Right lobe of liver (tissue), 6 donors: Measurements from ENCODE around the gene SLCO4A1. TPM values are rescaled to one million over a fixed set of nuclear protein-coding genes. Genes with fewer than 3 reads are reported as not detected.
A peak's percentile ranks its signal among the peaks of the same experiment; 100 is the strongest.

Experiments used
- ATAC-seq, 4 donors: fragments of 200-7000 bp; cut with Tn5 transposase; one replicate each; pipeline ENCODE4 v1.9.1; 2020; ENCODE audit warnings: mild to moderate bottlenecking in 4 of 4, moderate library complexity in 4 of 4
- DNase-seq, 3 donors: peaks; one replicate each; pipeline ENCODE4 v3.0.0-alpha.2; 2020
- H3K27ac ChIP-seq, 3 donors: fragments of 200-600 bp; one replicate each; pipeline ENCODE4 v1.8.0; 2022
- H3K27me3 ChIP-seq, 2 donors: fragments of 200-600 bp; one replicate each; pipeline ENCODE4 v1.8.0; 2022
- H3K36me3 ChIP-seq, 4 donors: fragments of 200-600 bp; sonication (generic) in 1 of 4; one replicate each; pipeline versions ENCODE4 v1.5.1 to v1.8.0; 2017 to 2022; ENCODE audit warnings: control low read depth in 1 of 4
- H3K4me1 ChIP-seq, 4 donors: fragments of 200-600 bp; sonication (generic) in 1 of 4; one replicate each; pipeline versions ENCODE4 v1.5.1 to v1.8.0; 2017 to 2022; ENCODE audit warnings: control low read depth in 1 of 4
- H3K4me3 ChIP-seq, 3 donors: fragments of 200-600 bp; one replicate each; pipeline ENCODE4 v1.8.0; 2022
- H3K9me3 ChIP-seq, 4 donors: fragments of 200-600 bp; sonication (generic) in 1 of 4; one replicate each; pipeline versions ENCODE4 v1.5.1 to v1.8.0; 2017 to 2022; ENCODE audit warnings: control low read depth in 1 of 4
- POLR2A ChIP-seq: fragments of 450-650 bp; IDR thresholded peaks from one replicate; pipeline ENCODE4 v1.6.1; 2017; ENCODE audit warnings: antibody characterized with exemption, mild to moderate bottlenecking
- WGBS: methylation state at CpG from one replicate; pipeline ENCODE4 v1.1.6; 2018; ENCODE audit warnings: low coverage, low lambda C conversion rate; ENCODE audit not compliant: insufficient coverage; ENCODE audit errors: missing lambda C conversion rate; 5-methylcytosine and 5-hydroxymethylcytosine counted together
- intact Hi-C, 2 donors: fragments of 100-400 bp; cut with DNase I; formaldehyde crosslinking; loops; one replicate each; pipeline versions ENCODE4 v1.11.2 to v1.14.1; 2022
- total RNA-seq, 6 experiments: library from RNA; depleted of rRNA in 2 of 6; stranded (reverse); fragments of >200 nt in 2 of 6; fragmentation: NEBNext Ultra II Directional in 3 of 6; extraction: Animal tissue kit (Norgen Biotek cat#: 25700) in 3 of 6; gene quantifications; one replicate each; pipeline versions ENCODE4 v1.1.0 to v1.2.4, GENCODE V29; 2016 to 2023
- TF ChIP-seq, protein P1 (sequence below), 4 donors: fragments of 200-600 bp in 3 of 4; fragments of 450-650 bp in 1 of 4; IDR thresholded peaks; one replicate each; pipeline versions ENCODE4 v1.5.1 to v1.8.0; 2016 to 2022; ENCODE audit warnings: antibody characterized with exemption in 4 of 4, mild to moderate bottlenecking in 2 of 4
- donor health status: DM: no; HTN: yes; CAD: no.
- donor health status: DM: no; HTN: no; CAD: no.
- donor health status: DM: no; HTN: no; CAD: no.
- donor health status: DM: no; HTN: yes; CAD: no.
- donor health status: DM: no; HTN: yes; CAD: no.

Gene SLCO4A1
- total RNA-seq, 6 experiments from 2014 or later: 0.93 to 8.8 (median 4.3) TPM

DNA sequence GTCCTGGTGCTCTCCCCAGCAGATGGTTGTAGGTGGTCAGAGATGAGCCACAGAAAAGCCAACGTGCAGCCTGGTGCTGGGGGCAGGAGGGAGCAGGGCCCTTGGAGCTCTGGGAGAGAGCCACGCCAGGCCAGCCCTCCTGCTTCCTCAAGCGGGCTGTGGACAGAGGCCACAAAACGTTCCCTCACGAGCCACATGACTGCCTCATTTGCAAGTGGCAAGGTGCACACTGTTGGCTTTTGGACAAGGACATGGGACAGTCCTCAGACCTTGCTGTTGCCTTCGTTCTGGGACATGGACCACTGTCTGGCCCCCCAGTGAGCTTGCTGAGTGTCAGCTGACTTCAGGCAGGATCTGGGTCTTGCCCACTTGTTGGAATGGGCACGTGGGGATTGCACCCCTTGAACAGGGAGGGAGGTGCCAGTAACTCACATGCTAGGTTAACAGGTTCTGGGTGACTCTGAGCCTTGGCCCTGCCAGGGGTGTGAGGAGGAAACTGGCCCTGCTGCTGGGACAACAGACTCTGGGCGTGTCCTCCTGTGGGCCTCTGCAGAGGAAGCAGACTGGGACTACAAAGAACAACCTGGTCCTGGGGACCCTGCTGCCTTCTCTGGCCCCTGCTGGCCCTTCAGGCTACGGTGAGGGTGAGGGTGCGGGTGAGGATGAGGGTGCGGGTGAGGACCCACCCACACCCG is 2.6 kb downstream of the SLCO4A1 start:
- no peak overlapping the region for H3K4me3 ChIP-seq
- TF ChIP-seq, protein P1, sequence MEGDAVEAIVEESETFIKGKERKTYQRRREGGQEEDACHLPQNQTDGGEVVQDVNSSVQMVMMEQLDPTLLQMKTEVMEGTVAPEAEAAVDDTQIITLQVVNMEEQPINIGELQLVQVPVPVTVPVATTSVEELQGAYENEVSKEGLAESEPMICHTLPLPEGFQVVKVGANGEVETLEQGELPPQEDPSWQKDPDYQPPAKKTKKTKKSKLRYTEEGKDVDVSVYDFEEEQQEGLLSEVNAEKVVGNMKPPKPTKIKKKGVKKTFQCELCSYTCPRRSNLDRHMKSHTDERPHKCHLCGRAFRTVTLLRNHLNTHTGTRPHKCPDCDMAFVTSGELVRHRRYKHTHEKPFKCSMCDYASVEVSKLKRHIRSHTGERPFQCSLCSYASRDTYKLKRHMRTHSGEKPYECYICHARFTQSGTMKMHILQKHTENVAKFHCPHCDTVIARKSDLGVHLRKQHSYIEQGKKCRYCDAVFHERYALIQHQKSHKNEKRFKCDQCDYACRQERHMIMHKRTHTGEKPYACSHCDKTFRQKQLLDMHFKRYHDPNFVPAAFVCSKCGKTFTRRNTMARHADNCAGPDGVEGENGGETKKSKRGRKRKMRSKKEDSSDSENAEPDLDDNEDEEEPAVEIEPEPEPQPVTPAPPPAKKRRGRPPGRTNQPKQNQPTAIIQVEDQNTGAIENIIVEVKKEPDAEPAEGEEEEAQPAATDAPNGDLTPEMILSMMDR (IDR thresholded peaks at IDR 0.05): no peak
- no peak for TF ChIP-seq POLR2A
- no peaks in the 10 kb centered on the region for H3K9me3 ChIP-seq
- H3K27ac ChIP-seq: no peak overlapping the region
- peaks cover 0 to 9% of the 10 kb centered on the region in 2 donors for H3K27me3 ChIP-seq
- ATAC-seq (no peak), DNase-seq (no peak)
- 29% methylated on average over 4 of the region's 12 CpGs for WGBS
- H3K36me3 ChIP-seq: no peaks in the 10 kb centered on the region
- peaks cover 0 to 13% (median 0%) of the 10 kb centered on the region in 4 donors for H3K4me1 ChIP-seq
- intact Hi-C loops: no loop called here

DNA sequence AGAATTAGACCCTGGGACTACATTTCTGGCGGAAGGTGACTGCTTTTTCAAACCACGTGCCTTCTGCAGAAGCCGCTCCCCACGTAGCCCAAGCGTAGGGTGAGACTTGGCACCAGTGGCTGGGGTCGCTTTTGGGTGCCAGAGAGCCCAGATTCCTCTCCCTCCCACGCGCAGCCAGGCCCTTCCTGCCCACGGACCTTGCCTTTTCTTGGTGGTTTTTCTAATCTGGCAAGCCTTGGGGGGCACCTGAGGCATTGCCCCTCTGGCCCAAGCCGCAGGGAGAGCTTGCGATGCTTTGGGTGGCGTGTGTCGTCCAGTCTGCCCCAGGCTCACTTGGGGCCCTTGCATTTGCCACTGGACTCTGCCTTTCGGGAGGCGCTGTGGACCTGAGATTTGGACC is 3.3 kb downstream of the SLCO4A1 start:
- intact Hi-C loops: no loop called here
- Histone ChIP-seq H3K9me3 (no peaks in the 10 kb centered on the region), H3K4me1 (peaks cover 0 to 13% (median 0%) of the 10 kb centered on the region in 4 donors), H3K4me3 (no peak overlapping the region), H3K27me3 (peaks cover 0 to 5% of the 10 kb centered on the region in 2 donors), H3K36me3 (no peaks in the 10 kb centered on the region), H3K27ac (no peak overlapping the region)
- DNase-seq (no peak), ATAC-seq (no peak)
- TF ChIP-seq, protein P1 (IDR thresholded peaks at IDR 0.05): no peak
- TF ChIP-seq POLR2A: no peak
- WGBS: 55% methylated on average over 9 of the region's 15 CpGs

DNA sequence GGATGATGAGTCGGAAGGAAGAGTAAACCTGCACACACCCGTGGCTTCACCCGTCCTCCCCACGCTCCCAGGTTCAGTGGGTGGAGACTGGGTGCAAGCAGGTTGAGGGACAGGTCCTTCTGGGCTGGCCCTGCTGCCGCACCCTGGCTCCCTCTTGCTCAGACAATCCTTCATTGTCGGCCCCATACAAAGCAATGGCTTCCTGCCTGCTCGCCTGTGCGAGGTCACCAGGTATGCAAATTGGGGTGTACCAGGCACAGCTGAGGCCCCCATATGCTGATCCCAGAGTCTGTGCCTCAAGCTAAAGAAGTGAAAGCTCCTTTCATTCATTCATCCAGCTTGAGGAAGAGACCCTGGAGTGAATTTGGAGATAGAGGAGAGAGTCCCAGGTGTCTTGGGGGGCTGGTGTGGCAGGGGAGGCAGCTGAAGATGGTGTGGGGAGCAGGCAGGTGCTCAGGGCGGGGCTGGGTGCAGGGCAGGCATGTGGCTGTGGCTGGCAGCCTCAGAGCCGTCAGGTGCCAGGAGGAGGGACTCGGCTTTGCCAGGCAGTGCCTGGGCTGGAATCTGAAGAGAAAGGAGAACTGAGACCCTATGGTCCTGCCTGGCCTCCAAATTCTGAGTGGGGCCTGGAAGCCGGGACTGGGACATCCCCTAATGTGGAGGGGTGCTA is 4.7 kb downstream of the SLCO4A1 start:
- no peaks in the 10 kb centered on the region for H3K9me3 ChIP-seq
- no peak for TF ChIP-seq POLR2A
- TF ChIP-seq, protein P1 (IDR thresholded peaks at IDR 0.05): no peak
- peak overlapping the region in 1 of 3 donors; percentile 36 for H3K27ac ChIP-seq
- 52% methylated on average over 4 of the region's 12 CpGs for WGBS
- H3K4me3 ChIP-seq: no peak overlapping the region
- DNase-seq: no peak
- ATAC-seq: no peak
- intact Hi-C loops: no loop called here
- H3K4me1 ChIP-seq: peaks cover 0 to 16% (median 0%) of the 10 kb centered on the region in 4 donors
- no peaks in the 10 kb centered on the region for H3K27me3 ChIP-seq
- no peaks in the 10 kb centered on the region for H3K36me3 ChIP-seq

DNA sequence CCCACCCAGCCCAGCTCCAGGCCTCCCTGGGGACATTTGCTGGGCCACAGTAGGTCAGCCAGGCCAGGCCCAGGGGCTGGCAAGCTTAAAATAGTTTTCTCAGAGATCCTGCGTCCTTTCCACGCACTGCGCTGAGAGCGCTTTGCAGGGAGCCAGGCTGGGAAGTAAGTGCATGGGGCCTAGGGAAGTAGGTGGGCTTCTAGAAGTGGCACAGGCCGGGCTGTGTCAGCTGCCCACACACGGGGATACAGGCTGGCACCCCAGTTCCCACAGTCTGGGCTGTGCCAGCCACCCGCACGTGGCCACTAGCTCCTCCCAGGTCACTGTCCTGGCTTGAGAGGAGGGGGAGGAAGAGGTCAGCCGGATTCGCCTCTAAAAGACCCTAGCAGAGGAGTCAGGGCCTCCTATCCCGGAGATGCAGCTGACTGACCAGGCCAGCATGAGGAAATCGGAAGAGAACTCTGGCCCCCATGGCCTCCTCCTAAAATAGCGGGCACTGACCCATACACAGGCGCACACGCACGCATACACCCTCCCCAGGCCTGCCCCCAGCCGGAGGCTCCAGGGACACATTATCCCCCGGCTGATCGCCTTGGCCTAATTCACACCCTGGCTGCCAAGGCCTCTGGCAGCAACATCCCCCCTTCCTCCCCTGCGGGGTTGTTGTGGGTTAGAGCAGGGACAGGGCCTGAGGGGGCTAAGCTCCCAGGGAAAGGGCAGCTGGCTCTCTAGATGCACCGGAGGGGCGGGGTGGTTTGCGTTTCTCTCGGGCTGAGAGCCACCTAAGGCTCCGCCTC is 5.4 kb downstream of the SLCO4A1 start:
- intact Hi-C loops: no loop called here
- no peaks in the 10 kb centered on the region for H3K9me3 ChIP-seq
- no peaks in the 10 kb centered on the region for H3K36me3 ChIP-seq
- no peak overlapping the region for H3K4me3 ChIP-seq
- peaks cover 0 to 12% (median 2%) of the 10 kb centered on the region in 4 donors for H3K4me1 ChIP-seq
- peak overlapping the region in 1 of 3 donors; percentile 36 for H3K27ac ChIP-seq
- ATAC-seq (no peak), DNase-seq (no peak)
- TF ChIP-seq, protein P1 (IDR thresholded peaks at IDR 0.05): no peak
- no peak for TF ChIP-seq POLR2A
- no peaks in the 10 kb centered on the region for H3K27me3 ChIP-seq
- WGBS: 55% methylated on average over 4 of the region's 25 CpGs
